SU-DHL-6 (cell line): Measurements from ENCODE around the gene DENND1B.

ENCODE experiments used
- EZH2phosphoT487 ChIP-seq: fragments of 200-600 bp; sonication (generic), shearing (Covaris generic); conservative IDR thresholded peaks from 2 replicates; pipeline ENCODE4 v1.6.1; 2018; ENCODE audit warnings: mild to moderate bottlenecking, antibody characterized with exemption, low read length, moderate library complexity, mixed read lengths
- TF ChIP-seq, protein P1 (sequence below): fragments of 200-600 bp; sonication (generic); IDR thresholded peaks from one replicate; pipeline ENCODE4 v1.5.1; 2017; ENCODE audit warnings: antibody characterized with exemption, mild to moderate bottlenecking, low read length, moderate library complexity; ENCODE audit not compliant: insufficient read depth, poor library complexity, severe bottlenecking

DNA sequence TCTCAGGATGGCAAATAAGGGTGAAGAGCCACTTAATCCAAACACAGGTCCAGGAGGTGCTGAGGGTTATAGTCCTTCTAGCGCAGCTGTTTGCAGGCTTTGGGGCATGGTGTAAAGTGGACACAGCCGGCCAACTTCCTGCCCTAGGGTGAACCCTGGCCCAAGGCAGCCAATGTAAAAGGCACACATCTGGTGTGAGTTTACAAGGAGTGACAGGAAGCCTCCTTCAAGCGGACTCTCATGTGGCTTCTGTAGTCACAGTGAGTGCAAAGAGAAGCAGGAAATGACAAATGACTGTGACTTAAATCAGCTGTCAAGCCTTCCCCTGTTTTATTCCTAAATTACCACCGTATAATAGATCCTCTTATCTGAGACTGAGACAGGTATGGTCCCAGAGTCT lies 294.2 kb downstream of the DENND1B start:
- TF ChIP-seq, protein P1, sequence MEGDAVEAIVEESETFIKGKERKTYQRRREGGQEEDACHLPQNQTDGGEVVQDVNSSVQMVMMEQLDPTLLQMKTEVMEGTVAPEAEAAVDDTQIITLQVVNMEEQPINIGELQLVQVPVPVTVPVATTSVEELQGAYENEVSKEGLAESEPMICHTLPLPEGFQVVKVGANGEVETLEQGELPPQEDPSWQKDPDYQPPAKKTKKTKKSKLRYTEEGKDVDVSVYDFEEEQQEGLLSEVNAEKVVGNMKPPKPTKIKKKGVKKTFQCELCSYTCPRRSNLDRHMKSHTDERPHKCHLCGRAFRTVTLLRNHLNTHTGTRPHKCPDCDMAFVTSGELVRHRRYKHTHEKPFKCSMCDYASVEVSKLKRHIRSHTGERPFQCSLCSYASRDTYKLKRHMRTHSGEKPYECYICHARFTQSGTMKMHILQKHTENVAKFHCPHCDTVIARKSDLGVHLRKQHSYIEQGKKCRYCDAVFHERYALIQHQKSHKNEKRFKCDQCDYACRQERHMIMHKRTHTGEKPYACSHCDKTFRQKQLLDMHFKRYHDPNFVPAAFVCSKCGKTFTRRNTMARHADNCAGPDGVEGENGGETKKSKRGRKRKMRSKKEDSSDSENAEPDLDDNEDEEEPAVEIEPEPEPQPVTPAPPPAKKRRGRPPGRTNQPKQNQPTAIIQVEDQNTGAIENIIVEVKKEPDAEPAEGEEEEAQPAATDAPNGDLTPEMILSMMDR: no peak
- TF ChIP-seq EZH2phosphoT487: no peak
